Skeletal muscle tissue (tissue), 4 donors: ENCODE results near the gene ST7. TPM values are rescaled to one million over a fixed set of nuclear protein-coding genes. Genes with fewer than 3 reads are reported as not detected.

Source experiments
- H3K27ac ChIP-seq: one replicate; pipeline ENCODE4 v1.7.0; 2013; ENCODE audit warnings: mild to moderate bottlenecking, low read depth, low read length, inconsistent platforms
- H3K27me3 ChIP-seq, 3 donors: one replicate each; pipeline ENCODE4 v1.7.0; 2013; ENCODE audit warnings: low read length in 3 of 3; ENCODE audit not compliant: control insufficient read depth in 3 of 3, insufficient read depth in 3 of 3
- H3K36me3 ChIP-seq, 3 donors: one replicate each; pipeline ENCODE4 v1.7.0; 2013; ENCODE audit warnings: low read length in 3 of 3; ENCODE audit not compliant: control insufficient read depth in 3 of 3, insufficient read depth in 3 of 3
- H3K4me1 ChIP-seq, 3 donors: one replicate each; pipeline ENCODE4 v1.7.0; 2013; ENCODE audit warnings: low read length in 3 of 3, mild to moderate bottlenecking in 3 of 3; ENCODE audit not compliant: control insufficient read depth in 3 of 3, insufficient read depth in 3 of 3
- H3K4me3 ChIP-seq, 3 donors: one replicate each; pipeline ENCODE4 v1.7.0; 2013; ENCODE audit warnings: low read length in 3 of 3
- H3K9ac ChIP-seq, 3 donors: one replicate each; pipeline ENCODE4 v1.7.0; 2013; ENCODE audit warnings: low read length in 3 of 3, mild to moderate bottlenecking in 3 of 3, moderate library complexity in 2 of 3, low read depth in 1 of 3
- H3K9me3 ChIP-seq, 3 donors: one replicate each; pipeline ENCODE4 v1.7.0; 2013; ENCODE audit warnings: low read length in 3 of 3; ENCODE audit not compliant: control insufficient read depth in 3 of 3
- total RNA-seq: library from RNA; depleted of rRNA; stranded (reverse); fragments of >200 nt; gene quantifications from one replicate; pipeline ENCODE4 v1.2.3, GENCODE V29; 2014
- donor health status: Osteomylitis.

The ST7 gene
- total RNA-seq, 1 donor from 2014 or later, result 23.0 TPM

DNA sequence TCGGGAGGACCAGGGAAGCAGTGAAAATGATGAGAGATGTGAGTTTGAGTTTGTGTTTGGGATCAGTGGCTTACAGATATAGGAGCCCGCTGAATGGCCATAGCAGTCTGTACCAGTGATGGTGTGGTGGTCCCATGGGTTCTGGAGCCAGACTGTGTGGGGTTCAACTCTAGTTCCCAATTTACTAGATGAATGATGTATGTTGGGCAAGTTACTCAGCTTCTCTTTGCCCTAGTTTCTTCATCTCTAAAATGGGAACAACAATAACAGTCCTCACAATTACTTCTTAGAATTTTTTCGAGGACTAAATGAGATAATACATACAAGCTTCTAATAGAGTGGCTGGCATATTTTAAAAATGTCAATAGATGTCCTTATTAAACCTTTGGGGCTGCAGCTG is 185.2 kb downstream of the ST7 start:
- no peak overlapping the region for H3K27ac ChIP-seq

GRCh38 chr7:117138981-117139380 is 185.7 kb downstream of the ST7 start:
- H3K4me3 ChIP-seq, result no peak overlapping the region
- H3K36me3 ChIP-seq, result peaks cover 3 to 21% (median 8%) of the 10 kb centered on the region in 3 donors
- no peak overlapping the region for H3K27ac ChIP-seq
- H3K9me3 ChIP-seq, result no peaks in the 10 kb centered on the region
- no peaks in the 10 kb centered on the region for H3K4me1 ChIP-seq
- H3K27me3 ChIP-seq, result no peaks in the 10 kb centered on the region
- no peak overlapping the region for H3K9ac ChIP-seq

More for the DNA sequence above, 185.2 kb downstream of the ST7 start:
- H3K4me1 ChIP-seq, result no peaks in the 10 kb centered on the region
- H3K36me3 ChIP-seq, result peaks cover 3 to 21% (median 8%) of the 10 kb centered on the region in 3 donors
- H3K27me3 ChIP-seq, result no peaks in the 10 kb centered on the region
- no peak overlapping the region for H3K9ac ChIP-seq
- H3K4me3 ChIP-seq, result no peak overlapping the region
- no peaks in the 10 kb centered on the region for H3K9me3 ChIP-seq

- H3K36me3 ChIP-seq, result peaks cover 3 to 21% (median 4%) of the 10 kb centered on the region in 3 donors
- H3K9ac ChIP-seq, result no peak overlapping the region
- no peak overlapping the region for H3K27ac ChIP-seq
- no peaks in the 10 kb centered on the region for H3K27me3 ChIP-seq
- no peak overlapping the region for H3K4me3 ChIP-seq
- H3K9me3 ChIP-seq, result no peaks in the 10 kb centered on the region
- no peaks in the 10 kb centered on the region for H3K4me1 ChIP-seq
These were observed 186.2 kb downstream of the ST7 start for GRCh38 chr7:117139397-117139984.

DNA sequence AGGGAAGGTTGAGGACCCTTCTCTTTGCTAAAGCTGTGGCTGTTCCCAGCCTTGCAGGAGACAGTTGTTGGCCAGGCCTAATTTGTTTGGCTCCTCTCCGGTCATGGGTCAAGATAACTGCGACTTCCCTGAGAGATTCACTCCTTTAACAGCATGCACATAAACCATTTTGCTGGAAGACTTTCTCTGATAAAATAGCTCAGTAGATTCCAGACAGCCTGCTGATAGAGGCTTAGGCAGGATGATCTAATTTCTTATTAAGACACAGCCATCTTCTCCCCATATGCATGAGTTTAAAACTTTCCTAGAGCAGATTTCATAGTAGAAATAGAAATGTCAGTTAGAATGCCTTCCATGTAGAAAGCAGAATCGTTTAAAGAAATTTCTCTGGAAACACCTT is 187.6 kb downstream of the ST7 start:
- H3K9me3 ChIP-seq, result no peaks in the 10 kb centered on the region

DNA sequence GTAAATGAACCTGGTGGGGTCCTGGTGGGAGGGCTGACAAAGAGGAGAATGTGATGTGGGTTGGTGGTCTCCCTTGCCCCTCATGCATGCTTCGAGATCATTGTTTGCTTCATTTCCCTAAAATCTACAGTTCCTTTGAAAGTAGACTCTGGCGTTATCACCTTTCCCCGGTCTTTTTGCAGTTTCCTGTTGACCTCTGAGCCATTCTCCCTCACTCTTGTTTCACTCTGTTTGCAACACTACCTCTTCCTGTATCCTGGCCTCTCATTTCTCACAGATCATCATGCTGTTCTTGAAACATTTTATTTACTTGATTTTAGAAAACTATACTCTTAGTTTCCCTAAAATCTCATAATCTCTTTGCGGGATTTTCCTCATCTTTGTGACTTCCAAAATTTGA is 189.8 kb downstream of the ST7 start:
- Histone ChIP-seq H3K4me3 (no peak overlapping the region), H3K27ac (no peak overlapping the region), H3K9me3 (no peaks in the 10 kb centered on the region), H3K9ac (no peak overlapping the region), H3K36me3 (peaks cover 3 to 13% (median 4%) of the 10 kb centered on the region in 3 donors), H3K4me1 (no peaks in the 10 kb centered on the region), H3K27me3 (no peaks in the 10 kb centered on the region)

More for the DNA sequence above, 187.6 kb downstream of the ST7 start:
- no peak overlapping the region for H3K9ac ChIP-seq
- no peaks in the 10 kb centered on the region for H3K27me3 ChIP-seq
- no peak overlapping the region for H3K4me3 ChIP-seq
- H3K4me1 ChIP-seq, result no peaks in the 10 kb centered on the region
- peaks cover 3 to 19% (median 4%) of the 10 kb centered on the region in 3 donors for H3K36me3 ChIP-seq
- no peak overlapping the region for H3K27ac ChIP-seq

- no peak overlapping the region for H3K4me3 ChIP-seq
- no peak overlapping the region for H3K27ac ChIP-seq
- no peaks in the 10 kb centered on the region for H3K9me3 ChIP-seq
- no peaks in the 10 kb centered on the region for H3K27me3 ChIP-seq
- H3K36me3 ChIP-seq, result peaks cover 0 to 13% (median under 1%) of the 10 kb centered on the region in 3 donors
- no peak overlapping the region for H3K9ac ChIP-seq
- H3K4me1 ChIP-seq, result no peaks in the 10 kb centered on the region
These were observed 190.3 kb downstream of the ST7 start for GRCh38 chr7:117143580-117143979.

GRCh38 chr7:117145333-117145732 is 192.0 kb downstream of the ST7 start:
- Histone ChIP-seq H3K27ac (no peak overlapping the region), H3K9me3 (no peaks in the 10 kb centered on the region), H3K36me3 (peaks cover 0 to 6% (median 0%) of the 10 kb centered on the region in 3 donors), H3K4me3 (no peak overlapping the region), H3K27me3 (no peaks in the 10 kb centered on the region), H3K4me1 (no peaks in the 10 kb centered on the region), H3K9ac (no peak overlapping the region)

DNA sequence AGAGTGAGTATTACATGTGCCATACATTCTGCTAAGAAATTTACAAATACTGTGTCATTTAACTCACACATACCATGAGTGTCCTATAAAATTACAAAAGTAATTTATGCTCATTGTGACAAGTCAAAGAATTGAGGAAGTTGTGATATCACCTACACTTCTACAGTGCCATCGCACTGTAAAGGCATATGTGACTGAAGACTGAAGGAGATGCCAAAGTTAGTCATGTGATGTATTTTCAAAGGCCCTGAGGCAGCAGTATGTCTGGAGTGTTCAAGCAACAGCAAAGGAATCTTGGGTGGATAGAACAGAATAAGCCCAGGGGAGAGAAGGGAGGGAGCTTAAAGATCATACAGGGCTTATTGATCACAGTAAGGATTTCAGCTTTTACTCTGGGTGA is 192.8 kb downstream of the ST7 start:
- Histone ChIP-seq H3K9ac (no peak overlapping the region), H3K4me3 (no peak overlapping the region), H3K9me3 (no peaks in the 10 kb centered on the region), H3K4me1 (no peaks in the 10 kb centered on the region), H3K27ac (no peak overlapping the region), H3K27me3 (no peaks in the 10 kb centered on the region), H3K36me3 (peaks cover 0 to under 1% (median 0%) of the 10 kb centered on the region in 3 donors)

GRCh38 chr7:117146511-117146910 is 193.2 kb downstream of the ST7 start:
- Histone ChIP-seq H3K27me3 (no peaks in the 10 kb centered on the region), H3K4me3 (no peak overlapping the region), H3K4me1 (no peaks in the 10 kb centered on the region), H3K27ac (no peak overlapping the region), H3K36me3 (no peaks in the 10 kb centered on the region), H3K9me3 (no peaks in the 10 kb centered on the region), H3K9ac (no peak overlapping the region)

- Histone ChIP-seq H3K27ac (no peak overlapping the region), H3K27me3 (no peaks in the 10 kb centered on the region), H3K4me1 (peaks cover 0 to 10% (median 3%) of the 10 kb centered on the region in 3 donors), H3K36me3 (no peaks in the 10 kb centered on the region), H3K9me3 (no peaks in the 10 kb centered on the region), H3K9ac (no peak overlapping the region), H3K4me3 (no peak overlapping the region)
These were observed 195.7 kb downstream of the ST7 start for GRCh38 chr7:117148971-117149370.
